Measurements from ENCODE around the gene CKM.

DNA sequence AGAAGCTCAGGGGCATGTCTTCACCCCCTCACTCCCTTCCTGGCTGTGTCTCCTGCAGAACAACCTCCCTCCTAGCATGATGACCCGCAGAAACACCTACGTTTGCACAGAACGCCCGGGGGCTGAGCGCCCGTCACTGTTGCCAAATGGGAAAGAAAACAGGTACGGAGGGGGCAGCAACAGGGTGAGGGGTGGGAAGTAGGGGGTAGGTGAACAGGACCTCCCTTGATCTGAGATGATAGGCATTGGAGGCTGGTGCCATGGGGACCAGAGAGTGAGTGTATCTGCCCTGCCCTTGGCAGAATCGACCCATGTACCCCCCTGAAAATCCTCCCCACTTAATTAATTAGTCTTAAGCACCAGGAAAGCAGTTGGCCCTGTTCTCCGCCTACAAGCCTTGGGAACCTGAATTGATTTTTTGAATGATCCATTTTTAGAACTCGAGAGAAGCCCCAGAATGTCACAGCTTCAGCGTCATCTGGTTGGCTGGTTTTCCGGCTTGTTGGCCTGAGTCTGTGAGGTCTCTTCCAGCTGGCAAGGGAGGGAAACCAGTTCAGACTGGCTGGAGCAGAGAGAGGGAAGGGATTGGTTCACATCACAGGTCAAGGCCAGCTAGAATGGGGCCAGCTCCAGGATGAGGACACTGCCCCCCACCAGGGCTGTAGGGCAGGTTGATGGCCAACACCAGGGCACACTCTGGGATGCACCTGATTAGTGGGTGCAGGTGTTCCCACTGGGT lies 28.2 kb downstream of the CKM start:
- no peak for TF ChIP-seq POLR2A (IDR thresholded peaks at IDR 0.05)
- TF ChIP-seq, protein P1, sequence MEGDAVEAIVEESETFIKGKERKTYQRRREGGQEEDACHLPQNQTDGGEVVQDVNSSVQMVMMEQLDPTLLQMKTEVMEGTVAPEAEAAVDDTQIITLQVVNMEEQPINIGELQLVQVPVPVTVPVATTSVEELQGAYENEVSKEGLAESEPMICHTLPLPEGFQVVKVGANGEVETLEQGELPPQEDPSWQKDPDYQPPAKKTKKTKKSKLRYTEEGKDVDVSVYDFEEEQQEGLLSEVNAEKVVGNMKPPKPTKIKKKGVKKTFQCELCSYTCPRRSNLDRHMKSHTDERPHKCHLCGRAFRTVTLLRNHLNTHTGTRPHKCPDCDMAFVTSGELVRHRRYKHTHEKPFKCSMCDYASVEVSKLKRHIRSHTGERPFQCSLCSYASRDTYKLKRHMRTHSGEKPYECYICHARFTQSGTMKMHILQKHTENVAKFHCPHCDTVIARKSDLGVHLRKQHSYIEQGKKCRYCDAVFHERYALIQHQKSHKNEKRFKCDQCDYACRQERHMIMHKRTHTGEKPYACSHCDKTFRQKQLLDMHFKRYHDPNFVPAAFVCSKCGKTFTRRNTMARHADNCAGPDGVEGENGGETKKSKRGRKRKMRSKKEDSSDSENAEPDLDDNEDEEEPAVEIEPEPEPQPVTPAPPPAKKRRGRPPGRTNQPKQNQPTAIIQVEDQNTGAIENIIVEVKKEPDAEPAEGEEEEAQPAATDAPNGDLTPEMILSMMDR (IDR thresholded peaks at IDR 0.05 in 4 of 5, conservative IDR thresholded peaks at IDR 0.05 in 1 of 5) = no peak
